ENCODE results near the gene USF2.

GRCh38 chr19:35318679-35319448 is 50.1 kb downstream of the USF2 start:
- TF ChIP-seq EP300 (IDR thresholded peaks at IDR 0.05) (no peak), POLR2AphosphoS5 (IDR thresholded peaks at IDR 0.05) (peak in 1 of 3 donors; percentile 33)
- TF ChIP-seq, protein P1, sequence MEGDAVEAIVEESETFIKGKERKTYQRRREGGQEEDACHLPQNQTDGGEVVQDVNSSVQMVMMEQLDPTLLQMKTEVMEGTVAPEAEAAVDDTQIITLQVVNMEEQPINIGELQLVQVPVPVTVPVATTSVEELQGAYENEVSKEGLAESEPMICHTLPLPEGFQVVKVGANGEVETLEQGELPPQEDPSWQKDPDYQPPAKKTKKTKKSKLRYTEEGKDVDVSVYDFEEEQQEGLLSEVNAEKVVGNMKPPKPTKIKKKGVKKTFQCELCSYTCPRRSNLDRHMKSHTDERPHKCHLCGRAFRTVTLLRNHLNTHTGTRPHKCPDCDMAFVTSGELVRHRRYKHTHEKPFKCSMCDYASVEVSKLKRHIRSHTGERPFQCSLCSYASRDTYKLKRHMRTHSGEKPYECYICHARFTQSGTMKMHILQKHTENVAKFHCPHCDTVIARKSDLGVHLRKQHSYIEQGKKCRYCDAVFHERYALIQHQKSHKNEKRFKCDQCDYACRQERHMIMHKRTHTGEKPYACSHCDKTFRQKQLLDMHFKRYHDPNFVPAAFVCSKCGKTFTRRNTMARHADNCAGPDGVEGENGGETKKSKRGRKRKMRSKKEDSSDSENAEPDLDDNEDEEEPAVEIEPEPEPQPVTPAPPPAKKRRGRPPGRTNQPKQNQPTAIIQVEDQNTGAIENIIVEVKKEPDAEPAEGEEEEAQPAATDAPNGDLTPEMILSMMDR (IDR thresholded peaks at IDR 0.05): no peak

Data from stomach (tissue), 4 donors.